ENCODE results near the gene SH3GL3. TPM values are rescaled to one million over a fixed set of nuclear protein-coding genes. Genes with fewer than 3 reads are reported as not detected.

SH3GL3 gene
- total and polyA plus RNA-seq, 2 of the 8 experiments (the other 6 are each of a cell fraction or from before 2014, with no cell fraction given): 14.1 to 19.1 TPM

GRCh38 chr15:83592370-83593040 lies 145.4 kb downstream of the SH3GL3 start:
- Histone ChIP-seq H4K20me1 (replicated peaks in 1 of 2; ENCODE audit: control insufficient read depth in 1 of 2, insufficient read depth in 2 of 2, low read length in 2 of 2) (no peaks in the 10 kb centered on the region), H3K36me3 (ENCODE audit: control insufficient read depth in 2 of 4, insufficient read depth in 4 of 4, low read length in 3 of 4) (no peaks in the 10 kb centered on the region; a peak in 1 of 8 replicates), H2AK5ac (ENCODE audit: low read depth, low read length) (no peak overlapping the region), H3K4me1 (replicated peaks in 1 of 4; ENCODE audit: control insufficient read depth in 3 of 4, insufficient read depth in 4 of 4, low read length in 3 of 4) (no peaks in the 10 kb centered on the region), H3K79me2 (ENCODE audit: control insufficient read depth in 1 of 2, insufficient read depth in 2 of 2, low read length in 2 of 2) (no peaks in the 10 kb centered on the region), H3K27ac (ENCODE audit: low read depth, low read length) (no peak overlapping the region), H3K4me2 (ENCODE audit: insufficient read depth in 1 of 2, low read depth in 2 of 2, low read length in 2 of 2) (no peak overlapping the region), H3K14ac (ENCODE audit: insufficient read length) (no peak overlapping the region), H3K23ac (ENCODE audit: insufficient read length) (no peak overlapping the region), H3K79me1 (ENCODE audit: low read depth, low read length) (no peaks in the 10 kb centered on the region), H2BK5ac (ENCODE audit: low read depth, low read length) (no peak overlapping the region), H4K8ac (ENCODE audit: extremely low read depth, insufficient read depth, low read length) (no peak overlapping the region), H3K56ac (replicated peaks; ENCODE audit: insufficient read length, low read depth, low read length) (no peak overlapping the region), H3K23me2 (ENCODE audit: low read depth, low read length) (no peaks in the 10 kb centered on the region), H4K91ac (replicated peaks; ENCODE audit: insufficient read length, low read length) (no peak overlapping the region), H2BK15ac (ENCODE audit: low read length) (no peak overlapping the region), H2BK120ac (replicated peaks; ENCODE audit: low read depth, low read length) (no peak overlapping the region), H2AFZ (ENCODE audit: low read length) (no peak overlapping the region), H3K18ac (ENCODE audit: extremely low read depth, low read length) (no peak overlapping the region), H4K5ac (ENCODE audit: insufficient read length, low read depth, low read length) (no peak overlapping the region), H3K4me3 (ENCODE audit: extremely low read depth in 1 of 4, insufficient read depth in 2 of 4, low read depth in 3 of 4, low read length in 4 of 4) (no peak overlapping the region), H2BK20ac (ENCODE audit: low read length) (no peak overlapping the region), H2BK12ac (ENCODE audit: low read depth, low read length) (no peak overlapping the region), H3K9me3 (ENCODE audit: insufficient read depth in 2 of 2, low read depth in 1 of 2, low read length in 1 of 2) (no peaks in the 10 kb centered on the region), H3K4ac (replicated peaks; ENCODE audit: insufficient read length, low read depth, low read length) (no peak overlapping the region), H3K27me3 (replicated peaks in 1 of 4; ENCODE audit: control insufficient read depth in 3 of 4, extremely low read depth in 1 of 4, insufficient read depth in 3 of 4, low read length in 3 of 4) (no peaks in the 10 kb centered on the region), H3K9ac (replicated peaks in 1 of 4; ENCODE audit: extremely low read depth in 1 of 4, low read depth in 3 of 4, low read length in 3 of 4) (no peak overlapping the region)
- ChIA-PET CTCF (ENCODE audit: partially characterized antibody) (interaction anchor here (0.6 to 0.9 kb wide), 3 partner anchors 32 to 263 kb away, joined by 3 read pairs; no protein-coding TSS in a partner anchor), POLR2A (ENCODE audit: partially characterized antibody) (no interaction called here)
- no peak for FAIRE-seq
- no peak for DNase-seq (ENCODE audit: low read depth in 1 of 2, low spot score in 2 of 2)
- TF ChIP-seq NANOG (IDR thresholded peaks at IDR 0.05; ENCODE audit: insufficient read depth, low read depth, low read length, poor library complexity, severe bottlenecking): no peak
- no peak for TF ChIP-seq E2F6 (IDR thresholded peaks at IDR 0.05)
- TF ChIP-seq RXRA (IDR thresholded peaks at IDR 0.05; ENCODE audit: insufficient read depth, low read depth, low read length): no peak
- no peak for TF ChIP-seq POLR2AphosphoS5 (IDR thresholded peaks at IDR 0.05; ENCODE audit: low read depth, low read length)
- no peak for TF ChIP-seq KDM1A (IDR thresholded peaks at IDR 0.05; ENCODE audit: borderline replicate concordance, low read length)
- TF ChIP-seq ZNF274 (IDR thresholded peaks at IDR 0.05; ENCODE audit: borderline replicate concordance, extremely low read depth, low read length): no peak
- no peak for TF ChIP-seq HDAC6 (IDR thresholded peaks at IDR 0.05; ENCODE audit: low read depth, low read length)
- TF ChIP-seq RAD21 (IDR thresholded peaks at IDR 0.05 in 1 of 2, conservative IDR thresholded peaks at IDR 0.05 in 1 of 2; ENCODE audit: low read depth in 2 of 2, low read length in 2 of 2): no peak
- no peak for TF ChIP-seq POU5F1 (IDR thresholded peaks at IDR 0.05; ENCODE audit: low read depth, low read length)
- WGBS, 2 experiments (ENCODE audit: extremely low coverage in 1 of 2, insufficient coverage in 1 of 2, insufficient read length in 1 of 2, insufficient replicate concordance in 2 of 2, low coverage in 1 of 2, low lambda C conversion rate in 2 of 2, missing lambda C conversion rate in 1 of 2): 83% methylated on average over 6 of the region's 6 CpGs; no CpG with 5 or more reads in 1 of the 2 experiments

All from H1 (cell line).